Central memory CD8-positive, alpha-beta T cell (primary cell): ENCODE results near the gene OCLN.
"Not testable (repeated sequence)": the region's sequence is repeated elsewhere in the genome, so short reads cannot be mapped to it uniquely, and the experiment has no call there.

ENCODE experiments used
- ATAC-seq: fragments of 150-1000 bp; cut with Tn5 transposase; replicated peaks from 2 replicates; pipeline ENCODE4 v1.10.0; 2022; ENCODE audit warnings: mild to moderate bottlenecking, moderate FRiP score, moderate number of reproducible peaks; ENCODE audit not compliant: poor library complexity, severe bottlenecking; ENCODE audit errors: extremely low read depth
- DNase-seq, 2 donors: peaks; one replicate each; pipeline ENCODE4 v3.0.0; 2021; ENCODE audit warnings: low spot score in 2 of 2
- H3K27ac Mint-ChIP-seq: one replicate; pipeline ENCODE4 v1.8.0; 2022; ENCODE audit warnings: low read depth, mild to moderate bottlenecking, moderate library complexity, mixed read lengths
- H3K27me3 Mint-ChIP-seq: one replicate; pipeline ENCODE4 v1.8.0; 2022; ENCODE audit warnings: mixed read lengths
- H3K36me3 Mint-ChIP-seq: one replicate; pipeline ENCODE4 v1.8.0; 2022; ENCODE audit warnings: mild to moderate bottlenecking, moderate library complexity, mixed read lengths; ENCODE audit not compliant: insufficient read depth
- H3K4me1 Mint-ChIP-seq: one replicate; pipeline ENCODE4 v1.8.0; 2022; ENCODE audit warnings: mixed read lengths
- H3K4me3 Mint-ChIP-seq: one replicate; pipeline ENCODE4 v1.8.0; 2022; ENCODE audit warnings: mild to moderate bottlenecking, moderate library complexity, mixed read lengths
- H3K9me3 Mint-ChIP-seq: one replicate; pipeline ENCODE4 v1.8.0; 2022; ENCODE audit warnings: mixed read lengths

OCLN gene

DNA sequence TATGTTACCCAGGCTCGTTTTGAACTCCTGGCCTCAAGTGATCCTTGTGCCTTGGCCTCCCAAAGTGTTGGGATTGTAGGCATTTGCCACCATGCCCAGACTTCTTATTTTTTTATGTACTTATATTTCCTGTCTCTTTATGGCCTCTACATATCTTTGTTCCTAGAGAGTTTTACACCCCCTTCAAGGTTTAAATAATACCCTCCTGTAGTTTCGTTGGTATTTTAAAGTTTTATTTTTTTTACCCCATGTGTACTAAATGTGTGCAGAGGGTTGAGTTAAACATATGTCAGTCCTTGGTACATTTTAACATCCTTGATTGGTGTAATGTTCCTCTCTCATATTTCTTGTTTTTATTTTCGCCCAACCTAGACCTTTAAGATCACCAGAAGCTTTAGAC lies 29.4 kb downstream of the OCLN start:
- Mint-ChIP-seq H3K4me3 (no peak overlapping the region), H3K27me3 (peaks cover 24% of the 10 kb centered on the region), H3K36me3 (no peaks in the 10 kb centered on the region), H3K9me3 (no peaks in the 10 kb centered on the region), H3K27ac (no peak overlapping the region), H3K4me1 (no peaks in the 10 kb centered on the region)
- DNase-seq, result no peak
- no peak for ATAC-seq

DNA sequence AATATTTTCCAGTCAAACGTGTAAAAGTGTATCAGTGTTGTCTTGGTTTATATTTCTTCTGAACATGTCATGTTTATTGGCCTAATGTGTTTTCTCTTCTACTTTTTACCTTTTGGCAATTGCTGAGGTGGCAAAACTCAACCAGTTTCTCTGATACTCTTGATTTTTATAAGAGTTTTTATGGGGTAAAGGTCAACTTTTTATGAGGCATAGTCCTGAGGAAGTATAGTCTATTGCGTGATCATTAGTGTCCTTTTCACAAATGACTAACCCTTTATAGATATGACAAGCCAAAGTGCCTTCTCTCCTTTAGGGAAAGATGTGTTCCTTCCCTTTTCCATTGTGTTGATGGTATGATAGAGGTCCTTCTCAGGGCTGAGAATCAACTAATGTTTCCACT lies 32.9 kb downstream of the OCLN start:
- Mint-ChIP-seq H3K4me3 (no peak overlapping the region), H3K4me1 (no peaks in the 10 kb centered on the region), H3K9me3 (no peaks in the 10 kb centered on the region), H3K27ac (no peak overlapping the region), H3K27me3 (peaks cover 47% of the 10 kb centered on the region), H3K36me3 (no peaks in the 10 kb centered on the region)
- ATAC-seq, result no peak
- DNase-seq, result no peak

DNA sequence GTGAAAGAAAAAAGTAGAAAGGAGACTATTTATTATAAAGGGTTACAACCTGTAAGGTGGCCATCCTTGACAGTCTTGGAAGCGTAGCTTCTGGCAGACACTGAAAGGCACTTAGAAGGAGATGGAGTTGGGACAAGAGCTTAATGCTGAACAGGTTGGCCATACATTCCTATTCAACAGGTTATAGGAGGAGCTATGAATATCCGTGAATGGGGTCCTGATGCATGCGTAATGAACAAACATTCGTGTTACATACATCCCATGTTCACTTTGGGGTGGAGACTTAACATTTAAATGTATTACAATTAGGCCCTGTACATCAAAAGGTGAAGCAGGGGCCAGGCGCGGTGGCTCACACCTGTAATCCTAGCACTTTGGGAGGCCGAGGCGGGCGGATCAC lies 34.1 kb downstream of the OCLN start:
- Mint-ChIP-seq H3K27ac (no peak overlapping the region), H3K27me3 (peaks cover 51% of the 10 kb centered on the region), H3K9me3 (no peaks in the 10 kb centered on the region), H3K4me3 (no peak overlapping the region), H3K36me3 (no peaks in the 10 kb centered on the region), H3K4me1 (no peaks in the 10 kb centered on the region)
- no peak for DNase-seq
- no peak for ATAC-seq

DNA sequence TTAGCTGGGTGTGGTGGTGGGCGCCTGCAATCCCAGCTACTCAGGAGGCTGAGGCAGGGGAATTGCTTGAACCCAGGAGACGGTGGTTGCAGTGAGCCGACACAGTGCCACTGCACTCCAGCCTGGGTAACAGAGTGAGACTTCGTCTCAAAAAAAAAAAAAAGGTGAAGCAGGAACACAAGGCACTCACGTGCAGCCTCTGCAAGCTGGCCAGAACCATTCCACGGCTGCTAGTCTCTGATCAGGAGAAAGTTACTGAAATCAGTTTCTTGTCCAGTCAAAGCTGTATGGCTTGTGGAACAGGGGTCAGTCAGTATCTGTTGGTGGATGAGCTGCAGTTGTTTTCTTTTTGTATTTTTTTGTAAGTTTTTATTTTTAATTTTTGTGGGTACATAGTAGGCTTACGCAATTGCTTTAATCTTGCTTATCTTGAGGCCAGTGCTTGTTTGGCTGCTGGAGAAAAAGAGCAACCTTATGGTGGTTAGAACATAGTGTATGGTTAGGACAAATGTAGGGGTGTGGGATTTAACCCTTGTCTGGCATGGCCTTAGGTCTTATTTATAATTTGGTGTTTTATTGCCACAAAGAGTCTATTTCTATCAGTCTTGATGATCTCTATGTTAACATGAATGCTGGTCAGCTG lies 34.7 kb downstream of the OCLN start:
- no peak overlapping the region for H3K27ac Mint-ChIP-seq
- H3K4me3 Mint-ChIP-seq, result no peak overlapping the region
- H3K36me3 Mint-ChIP-seq, result no peaks in the 10 kb centered on the region
- DNase-seq, result no peak
- H3K4me1 Mint-ChIP-seq, result no peaks in the 10 kb centered on the region
- no peaks in the 10 kb centered on the region for H3K9me3 Mint-ChIP-seq
- H3K27me3 Mint-ChIP-seq, result peaks cover 51% of the 10 kb centered on the region
- ATAC-seq, result no peak

- no peaks in the 10 kb centered on the region for H3K4me1 Mint-ChIP-seq
- H3K27ac Mint-ChIP-seq, result no peak overlapping the region
- H3K36me3 Mint-ChIP-seq, result no peaks in the 10 kb centered on the region
- no peak overlapping the region for H3K4me3 Mint-ChIP-seq
- no peak for DNase-seq
- no peak for ATAC-seq
- H3K9me3 Mint-ChIP-seq, result no peaks in the 10 kb centered on the region
- H3K27me3 Mint-ChIP-seq, result peaks cover 54% of the 10 kb centered on the region
These were observed 35.4 kb downstream of the OCLN start for GRCh38 chr5:69528035-69528434.

- no peaks in the 10 kb centered on the region for H3K9me3 Mint-ChIP-seq
- no peak overlapping the region for H3K4me3 Mint-ChIP-seq
- no peak for DNase-seq
- H3K36me3 Mint-ChIP-seq, result no peaks in the 10 kb centered on the region
- no peak overlapping the region for H3K27ac Mint-ChIP-seq
- peaks cover 54% of the 10 kb centered on the region for H3K27me3 Mint-ChIP-seq
- H3K4me1 Mint-ChIP-seq, result no peaks in the 10 kb centered on the region
- ATAC-seq, result no peak
These were observed 36.0 kb downstream of the OCLN start for GRCh38 chr5:69528609-69529008.

DNA sequence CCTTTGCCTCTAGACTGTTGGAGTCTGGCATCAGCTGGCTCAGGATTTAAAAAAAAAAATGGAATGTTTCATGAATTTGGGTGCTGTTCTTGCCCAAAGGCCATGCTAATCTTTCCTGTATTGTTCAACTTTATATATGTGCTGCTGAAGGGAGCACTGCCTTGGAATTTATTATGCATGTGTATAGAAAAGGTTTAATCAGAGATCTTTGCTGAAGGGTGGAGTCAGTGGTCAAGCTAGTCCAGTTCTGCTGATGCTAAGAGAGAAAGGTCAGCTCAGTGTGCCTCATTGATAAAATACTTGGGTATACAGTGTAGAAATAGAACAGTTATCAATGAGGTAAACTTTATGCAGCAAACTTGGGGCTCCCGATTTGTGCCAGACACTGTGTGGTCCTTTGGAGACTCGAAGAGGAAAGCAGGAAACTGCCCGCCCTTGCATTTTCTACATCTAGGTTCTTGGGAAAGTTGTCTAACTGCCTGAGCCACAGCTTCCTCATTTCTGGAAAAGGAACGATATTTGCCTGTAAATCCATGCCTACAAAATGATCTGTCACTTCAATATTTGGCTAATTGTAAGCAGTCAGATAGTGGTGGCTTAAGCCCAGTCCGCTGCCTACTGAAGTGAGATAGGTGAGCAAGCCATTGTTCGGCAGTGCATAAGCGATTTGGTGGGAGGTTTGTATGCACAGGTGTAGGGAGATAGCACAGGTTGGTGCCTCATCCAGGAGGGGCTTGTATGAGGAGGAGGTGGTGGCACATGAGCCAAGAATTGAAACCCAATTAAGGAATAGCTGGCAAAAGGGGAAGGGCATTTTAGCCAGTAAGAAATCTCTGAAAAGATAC lies 38.2 kb downstream of the OCLN start:
- Mint-ChIP-seq H3K27me3 (peaks cover 52% of the 10 kb centered on the region), H3K36me3 (no peaks in the 10 kb centered on the region), H3K4me1 (no peaks in the 10 kb centered on the region), H3K9me3 (no peaks in the 10 kb centered on the region), H3K27ac (no peak overlapping the region), H3K4me3 (no peak overlapping the region)
- ATAC-seq (no peak), DNase-seq (no peak)

GRCh38 chr5:69531406-69531801 lies 38.8 kb downstream of the OCLN start:
- peaks cover 46% of the 10 kb centered on the region for H3K27me3 Mint-ChIP-seq
- no peaks in the 10 kb centered on the region for H3K4me1 Mint-ChIP-seq
- no peak overlapping the region for H3K4me3 Mint-ChIP-seq
- H3K27ac Mint-ChIP-seq, result no peak overlapping the region
- H3K36me3 Mint-ChIP-seq, result no peaks in the 10 kb centered on the region
- DNase-seq, result no peak
- H3K9me3 Mint-ChIP-seq, result no peaks in the 10 kb centered on the region
- ATAC-seq, result no peak

DNA sequence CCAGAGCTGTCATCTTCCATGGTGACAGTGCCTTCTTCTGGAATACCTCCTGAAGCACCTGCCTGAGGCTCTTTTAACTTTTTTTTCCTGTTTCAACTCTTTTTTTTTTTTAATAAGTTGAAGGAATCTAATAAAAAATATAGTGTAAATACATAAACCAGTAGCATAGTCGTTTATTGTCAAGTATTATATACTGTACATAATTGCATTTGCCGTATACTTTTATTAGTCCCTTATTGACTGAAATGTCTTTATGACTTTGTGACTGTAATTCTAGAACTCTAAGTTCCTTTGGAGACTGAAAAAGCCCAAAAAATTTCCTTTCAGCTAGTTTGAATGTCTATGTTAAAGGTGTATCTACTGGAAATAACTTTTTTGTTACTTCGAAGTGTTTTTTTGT lies 45.3 kb downstream of the OCLN start:
- not testable (repeated sequence) for H3K27me3 Mint-ChIP-seq, H3K4me1 Mint-ChIP-seq, DNase-seq, H3K27ac Mint-ChIP-seq, H3K9me3 Mint-ChIP-seq, H3K4me3 Mint-ChIP-seq, H3K36me3 Mint-ChIP-seq, ATAC-seq

DNA sequence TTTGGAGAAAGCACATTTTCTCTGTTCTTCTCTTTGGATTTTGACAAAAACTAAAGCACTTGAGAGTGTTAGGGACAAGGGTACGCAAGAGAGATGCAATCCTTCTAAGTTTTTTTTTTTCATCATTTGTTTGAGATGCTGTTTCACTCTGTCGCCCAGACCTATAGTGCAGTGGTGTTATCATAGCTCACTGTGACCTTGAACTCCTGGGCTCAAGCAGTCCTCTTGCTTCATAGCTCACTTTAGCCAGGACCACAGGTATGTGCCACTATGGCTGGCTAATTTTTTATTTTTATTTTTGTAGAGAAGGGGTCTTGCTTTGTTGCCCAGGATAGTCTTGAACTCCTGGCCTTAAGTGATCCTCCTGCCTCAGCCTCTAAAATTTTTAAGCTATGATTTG lies 46.1 kb downstream of the OCLN start:
- H3K36me3 Mint-ChIP-seq, DNase-seq, ATAC-seq, H3K27ac Mint-ChIP-seq, H3K4me3 Mint-ChIP-seq, H3K4me1 Mint-ChIP-seq, H3K27me3 Mint-ChIP-seq, H3K9me3 Mint-ChIP-seq: not testable (repeated sequence)

DNA sequence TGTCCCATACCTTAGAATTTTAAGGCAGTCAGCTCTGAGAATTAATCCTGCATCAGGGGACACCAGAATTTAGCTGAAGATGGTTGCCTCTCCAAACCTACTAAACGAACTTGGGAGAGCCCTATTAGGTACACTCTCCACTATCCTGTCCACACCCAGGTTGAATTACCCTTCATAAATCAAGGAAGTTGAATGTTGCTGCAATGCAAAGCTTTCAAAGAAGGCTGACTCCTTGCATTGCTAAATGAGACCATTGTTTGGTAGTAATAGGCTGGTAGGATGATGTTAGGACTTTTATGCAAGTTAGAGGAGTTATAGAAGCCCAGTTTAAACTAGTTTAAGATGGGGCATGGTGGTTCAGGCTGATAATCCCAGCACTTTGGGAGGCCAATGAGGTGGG lies 48.8 kb downstream of the OCLN start:
- not testable (repeated sequence) for DNase-seq, H3K27ac Mint-ChIP-seq, H3K36me3 Mint-ChIP-seq, H3K9me3 Mint-ChIP-seq, H3K27me3 Mint-ChIP-seq, ATAC-seq, H3K4me1 Mint-ChIP-seq, H3K4me3 Mint-ChIP-seq

DNA sequence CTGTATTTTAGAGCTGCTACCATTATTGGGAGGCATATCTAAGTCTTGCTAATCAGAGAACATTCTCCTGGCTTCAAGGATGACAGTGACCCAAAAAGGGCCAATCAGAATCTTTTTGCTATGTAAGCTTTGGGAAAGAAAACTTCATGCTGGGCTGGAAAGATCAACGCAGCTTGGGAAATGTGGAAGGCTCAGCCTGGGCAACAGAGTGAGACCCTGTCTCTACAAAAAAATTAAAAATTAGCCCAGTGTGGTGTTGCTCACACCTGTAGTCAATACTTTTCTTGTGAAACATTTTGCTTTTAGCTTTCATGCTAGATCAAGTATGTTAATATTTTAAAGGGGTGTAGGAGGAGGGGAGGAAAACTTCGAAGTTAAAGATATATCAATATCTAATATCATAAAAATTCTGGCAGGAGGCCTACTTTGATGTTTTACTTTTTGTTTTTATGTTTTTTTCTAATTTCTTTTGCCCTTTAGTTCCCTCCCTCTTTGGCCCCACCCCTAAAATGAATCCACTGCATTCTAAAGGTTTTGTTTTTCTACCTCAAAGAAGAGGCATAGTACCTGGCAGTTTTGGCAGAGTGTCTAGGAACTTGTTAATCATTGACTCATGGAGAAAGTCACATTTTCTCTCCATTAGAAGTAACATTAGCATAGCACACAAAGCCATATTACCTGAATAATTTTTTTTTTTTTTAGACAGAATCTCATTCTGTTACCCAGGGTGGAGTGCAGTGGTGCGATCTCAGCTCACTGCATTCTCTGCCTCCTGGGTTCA lies 50.4 kb downstream of the OCLN start:
- H3K9me3 Mint-ChIP-seq, H3K36me3 Mint-ChIP-seq, ATAC-seq, H3K27ac Mint-ChIP-seq, DNase-seq, H3K27me3 Mint-ChIP-seq, H3K4me1 Mint-ChIP-seq, H3K4me3 Mint-ChIP-seq: not testable (repeated sequence)

GRCh38 chr5:69544602-69545001 lies 52.0 kb downstream of the OCLN start:
- ATAC-seq, H3K36me3 Mint-ChIP-seq, H3K4me1 Mint-ChIP-seq, H3K9me3 Mint-ChIP-seq, DNase-seq, H3K27ac Mint-ChIP-seq, H3K4me3 Mint-ChIP-seq, H3K27me3 Mint-ChIP-seq: not testable (repeated sequence)
